ENCODE data around the gene SLC2A14. TPM values are rescaled to one million over a fixed set of nuclear protein-coding genes. Genes with fewer than 3 reads are reported as not detected.

SLC2A14 gene
- total RNA-seq, 2 donors from 2014 or later = 0.14 TPM; not detected in 1

Other genes with a start within 250 kb of the SLC2A14 start
- gene APOBEC1, start 207.0 kb downstream of the SLC2A14 start, total RNA-seq = not detected
- gene GDF3, start 177.1 kb downstream of the SLC2A14 start, total RNA-seq = not detected
- gene DPPA3, start 161.5 kb downstream of the SLC2A14 start, total RNA-seq = not detected
- not detected for gene CLEC4C, start 125.5 kb downstream of the SLC2A14 start, total RNA-seq
- not detected for gene NANOGNB, start 107.7 kb downstream of the SLC2A14 start, total RNA-seq
- not detected for gene NANOG, start 83.5 kb downstream of the SLC2A14 start, total RNA-seq
- 100 to 1,000 TPM; 312 to 509 TPM for gene SLC2A3, start 63.3 kb upstream of the SLC2A14 start, total RNA-seq
- gene FOXJ2, start 159.8 kb upstream of the SLC2A14 start, total RNA-seq = 10 to 100 TPM; 26.6 to 27.8 TPM
- under 1 TPM; 0.19 to 0.79 TPM for gene C3AR1, start 193.4 kb upstream of the SLC2A14 start, total RNA-seq
- 10 to 100 TPM; 34.2 to 43.5 TPM for gene NECAP1, start 209.4 kb upstream of the SLC2A14 start, total RNA-seq